NCI-H187 (cell line): ENCODE data around the gene DSCAML1.
A peak's percentile ranks its signal among the peaks of the same experiment; 100 is the strongest.

Experiments used
- DNase-seq, 2 experiments: peaks; one replicate each; lab custom pipeline; 2025; lab: John Stamatoyannopoulos, UW

The DSCAML1 gene

DNA sequence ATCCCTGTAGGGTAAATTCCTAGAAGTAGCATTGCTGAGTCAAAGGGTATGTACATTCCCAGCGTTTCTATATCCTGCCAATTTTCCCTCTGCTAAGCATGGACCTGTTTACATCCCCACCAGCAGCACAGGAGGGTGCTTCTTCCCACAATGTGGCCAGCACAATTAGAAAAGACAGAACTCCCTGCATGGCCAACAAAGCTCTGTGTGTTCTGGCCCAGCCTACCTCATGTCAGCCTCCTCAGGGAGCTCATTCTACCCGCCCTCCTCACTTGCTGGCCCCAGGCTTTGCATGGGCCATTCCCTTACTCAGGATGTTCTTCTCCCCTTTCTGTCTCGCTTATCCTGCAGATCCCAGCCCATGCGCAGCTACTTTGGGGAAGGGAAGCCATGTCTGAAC, 186.1 kb downstream of the DSCAML1 start:
- DNase-seq: no peak

GRCh38 chr11:117610045-117610444, 187.0 kb downstream of the DSCAML1 start:
- no peak for DNase-seq

DNA sequence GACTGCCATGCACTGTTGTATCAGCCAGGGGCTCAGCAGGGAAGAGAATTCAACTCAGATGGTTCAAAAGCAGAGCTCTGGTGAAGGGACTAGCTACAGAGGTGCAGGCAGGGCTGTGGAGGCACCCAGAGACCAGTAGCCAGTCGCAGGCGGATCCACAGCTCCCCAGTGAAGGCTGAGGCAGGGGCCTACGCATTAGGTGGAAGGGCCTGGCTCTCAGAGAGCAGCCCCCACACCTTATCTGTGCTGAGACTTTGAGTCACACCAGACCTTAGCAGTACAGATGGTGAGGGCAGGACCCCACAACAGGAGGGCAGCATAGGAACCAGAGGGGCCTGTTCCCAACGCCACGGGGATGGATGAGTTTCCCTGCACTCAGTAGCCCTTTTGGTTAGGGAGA, 189.6 kb downstream of the DSCAML1 start:
- DNase-seq: no peak

DNA sequence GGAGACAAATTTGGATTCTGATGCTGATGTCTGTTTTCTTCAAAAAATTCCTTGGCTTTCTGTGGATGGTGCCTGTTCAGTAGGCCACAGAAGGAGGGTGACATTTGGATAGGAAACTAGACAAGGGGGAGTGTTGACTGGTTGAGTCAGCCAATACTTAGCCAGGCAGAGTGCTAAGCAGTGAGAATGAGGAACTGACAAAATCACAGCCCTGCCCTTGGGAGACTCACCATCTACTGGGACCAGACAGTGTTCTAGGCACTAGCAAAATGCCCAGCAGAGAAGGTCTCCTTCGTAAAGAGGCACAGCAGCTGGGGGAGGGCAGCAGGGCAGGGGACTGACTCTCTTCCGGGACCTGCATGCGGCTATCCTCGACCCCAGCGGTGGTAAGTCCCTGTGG, 190.2 kb downstream of the DSCAML1 start:
- no peak for DNase-seq

GRCh38 chr11:117606211-117606610, 190.8 kb downstream of the DSCAML1 start:
- DNase-seq: no peak

GRCh38 chr11:117605331-117605730, 191.7 kb downstream of the DSCAML1 start:
- no peak for DNase-seq

- DNase-seq: no peak
Observed at GRCh38 chr11:117604336-117604995, 192.6 kb downstream of the DSCAML1 start.

- DNase-seq: no peak
Observed at GRCh38 chr11:117603932-117604331, 193.1 kb downstream of the DSCAML1 start.

GRCh38 chr11:117601006-117601708, 195.9 kb downstream of the DSCAML1 start:
- no peak for DNase-seq

GRCh38 chr11:117600234-117600783, 196.7 kb downstream of the DSCAML1 start:
- DNase-seq: peak in 1 of 2 experiments; percentile 39

DNA sequence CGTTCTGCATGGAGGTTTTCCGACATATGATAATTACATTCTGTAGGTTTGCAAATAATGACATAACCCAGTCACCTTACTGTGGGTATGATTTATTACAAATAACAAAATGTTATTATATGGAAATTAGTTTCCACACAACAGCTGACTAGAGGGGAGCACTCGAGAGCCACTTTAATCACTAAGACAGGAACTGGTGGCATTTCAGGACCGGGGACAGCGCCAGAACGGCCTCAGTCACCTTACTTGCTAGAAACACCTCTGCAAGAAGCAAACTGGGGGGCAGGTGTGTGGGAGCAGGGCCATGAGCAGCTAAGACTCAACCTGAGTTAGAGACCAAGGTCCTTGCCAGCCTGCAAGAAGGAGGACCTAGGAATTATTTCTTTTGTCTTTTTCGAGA, 199.9 kb downstream of the DSCAML1 start:
- no peak for DNase-seq

DNA sequence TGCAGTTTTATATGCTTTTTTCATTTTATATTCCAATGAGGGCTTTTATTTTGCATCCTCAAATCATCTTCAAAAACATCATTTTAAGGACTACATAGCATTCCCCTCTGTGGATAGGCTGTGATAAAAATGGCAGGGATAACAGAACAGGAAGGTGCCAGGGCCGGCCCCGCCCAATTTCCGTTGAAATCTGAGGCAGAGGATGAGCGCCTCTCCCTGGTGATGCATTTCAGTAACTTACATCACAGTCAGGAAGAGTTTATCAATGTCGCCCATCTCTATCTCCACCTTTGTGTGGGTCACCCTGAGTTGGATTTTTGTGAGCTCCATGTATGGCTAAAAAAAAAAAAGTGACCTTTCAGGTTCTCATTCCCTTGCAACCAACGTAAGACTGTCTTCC, 201.6 kb downstream of the DSCAML1 start:
- DNase-seq: no peak

GRCh38 chr11:117594721-117595120, 202.3 kb downstream of the DSCAML1 start:
- no peak for DNase-seq

DNA sequence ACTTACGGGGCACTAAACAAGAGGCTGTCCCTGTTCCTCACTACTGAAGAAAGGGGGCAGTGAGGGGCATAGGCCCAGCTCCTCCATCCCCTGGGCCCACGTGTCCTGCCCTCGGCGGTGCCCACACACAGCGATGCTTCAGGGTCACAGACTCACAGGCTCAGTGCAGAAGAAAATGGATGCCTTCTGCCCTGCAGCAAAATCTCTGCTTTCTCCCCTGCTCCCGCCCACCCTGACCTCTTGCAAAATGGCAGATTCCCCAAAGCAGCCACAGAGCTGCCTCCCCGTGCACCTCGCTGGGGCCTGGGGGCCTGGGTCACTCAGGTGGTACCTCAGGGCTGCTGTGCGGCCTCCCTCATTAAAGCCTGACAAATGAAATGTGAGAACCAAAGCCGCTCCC, 204.0 kb downstream of the DSCAML1 start:
- DNase-seq: no peak

- DNase-seq: no peak
Observed at GRCh38 chr11:117591316-117592039, 205.5 kb downstream of the DSCAML1 start.

DNA sequence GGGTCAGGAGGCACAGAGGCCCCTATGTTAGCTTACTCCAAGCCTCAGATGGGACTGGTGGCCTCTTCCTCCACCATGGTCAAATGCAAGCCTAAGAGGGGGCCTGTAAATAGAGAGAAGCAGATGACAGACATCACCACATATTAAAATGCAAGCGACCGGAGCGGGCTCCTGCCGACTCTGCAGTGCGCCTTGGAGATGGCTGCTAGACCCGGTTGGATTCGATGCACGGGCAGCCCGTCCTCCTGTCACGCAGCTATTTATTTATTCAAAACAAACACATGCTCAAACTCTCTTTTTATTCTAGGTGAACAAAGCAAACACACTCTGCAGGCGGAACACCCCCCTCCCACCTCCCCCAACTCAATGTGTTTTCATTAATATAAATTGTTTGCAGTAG, 208.0 kb downstream of the DSCAML1 start:
- DNase-seq: no peak

DNA sequence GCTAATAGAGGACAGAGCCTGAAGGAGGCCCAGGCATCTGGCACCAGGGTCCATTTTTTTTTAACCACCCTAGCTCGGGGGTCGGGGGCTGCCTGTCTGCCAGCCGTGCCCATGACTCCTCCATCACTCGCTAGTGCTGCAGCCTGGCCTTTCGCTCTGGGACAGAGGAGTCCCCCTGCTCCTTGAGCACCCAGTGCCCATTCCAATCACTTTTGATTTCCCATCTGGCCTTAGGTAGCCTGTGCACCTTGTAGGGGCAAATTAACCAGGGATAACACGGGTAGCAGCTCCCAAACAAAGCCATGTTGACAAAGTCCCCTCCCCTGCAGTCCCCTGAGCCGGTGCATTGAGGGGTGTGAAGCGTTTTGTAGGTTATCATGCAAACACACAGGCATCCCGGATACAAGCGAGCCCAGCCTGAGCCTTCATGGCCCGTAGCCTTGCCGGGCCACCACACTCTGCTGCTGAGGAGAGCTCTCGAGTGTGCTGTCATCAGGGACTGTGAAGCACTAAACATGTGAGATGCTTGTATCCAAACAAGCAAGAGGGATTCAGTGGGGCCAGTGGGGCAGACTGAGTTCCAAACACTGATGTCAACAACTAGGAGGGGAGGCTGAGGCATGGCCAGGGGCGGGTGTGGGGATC, 208.7 kb downstream of the DSCAML1 start:
- DNase-seq: peak in 1 of 2 experiments; percentile 24

- no peak for DNase-seq
Observed at GRCh38 chr11:117587416-117587815, 209.6 kb downstream of the DSCAML1 start.

- no peak for DNase-seq
Observed at GRCh38 chr11:117586392-117586791, 210.6 kb downstream of the DSCAML1 start.

DNA sequence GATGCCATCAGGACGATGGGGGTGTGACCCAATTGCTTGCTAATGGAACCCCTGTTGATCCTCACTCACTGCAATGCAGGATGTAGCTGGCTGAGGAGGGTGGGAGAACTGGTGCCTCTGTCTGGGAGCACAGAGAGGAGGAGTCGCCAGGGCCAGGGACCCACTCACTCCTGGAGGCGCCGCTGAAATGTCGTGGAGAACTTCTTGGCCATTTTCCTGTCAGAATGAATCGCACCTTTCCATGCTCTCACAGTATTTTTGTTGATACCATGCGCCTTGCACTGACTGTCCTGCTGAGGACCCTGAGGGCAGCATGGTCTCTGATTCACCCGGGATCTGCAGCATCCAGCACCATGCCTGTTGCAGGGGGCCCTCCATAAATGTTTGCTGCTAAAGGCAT, 211.4 kb downstream of the DSCAML1 start:
- DNase-seq: no peak

- no peak for DNase-seq
Observed at GRCh38 chr11:117584056-117584830, 212.8 kb downstream of the DSCAML1 start.
